ENCODE data around the gene ABCB1. TPM values are rescaled to one million over a fixed set of nuclear protein-coding genes. Genes with fewer than 3 reads are reported as not detected.

Gene ABCB1
- total RNA-seq, 1 donor: 0.86 TPM

GRCh38 chr7:87625101-87625500 lies 24.4 kb upstream of the ABCB1 start:
- no peak overlapping the region for H3K4me3 ChIP-seq (ENCODE audit: low read depth, low read length)
- no peak for TF ChIP-seq CTCF (IDR thresholded peaks at IDR 0.05; ENCODE audit: insufficient read depth, low read depth, low read length)
- DNase-seq (ENCODE audit: low read depth): no peak

GRCh38 chr7:87624628-87625027 lies 23.9 kb upstream of the ABCB1 start:
- DNase-seq (ENCODE audit: low read depth): no peak

GRCh38 chr7:87615197-87615596 lies 14.5 kb upstream of the ABCB1 start:
- H3K4me3 ChIP-seq (ENCODE audit: low read depth, low read length): no peak overlapping the region
- no peak for TF ChIP-seq CTCF (IDR thresholded peaks at IDR 0.05; ENCODE audit: insufficient read depth, low read depth, low read length)
- DNase-seq (ENCODE audit: low read depth): no peak

More at GRCh38 chr7:87624628-87625027, 23.9 kb upstream of the ABCB1 start:
- no peak overlapping the region for H3K4me3 ChIP-seq (ENCODE audit: low read depth, low read length)
- no peak for TF ChIP-seq CTCF (IDR thresholded peaks at IDR 0.05; ENCODE audit: insufficient read depth, low read depth, low read length)

GRCh38 chr7:87609916-87610315 lies 9.2 kb upstream of the ABCB1 start:
- no peak for TF ChIP-seq CTCF (IDR thresholded peaks at IDR 0.05; ENCODE audit: insufficient read depth, low read depth, low read length)
- no peak overlapping the region for H3K4me3 ChIP-seq (ENCODE audit: low read depth, low read length)
- DNase-seq (ENCODE audit: low read depth): no peak

- H3K4me3 ChIP-seq (ENCODE audit: low read depth, low read length): no peak overlapping the region
- no peak for TF ChIP-seq CTCF (IDR thresholded peaks at IDR 0.05; ENCODE audit: insufficient read depth, low read depth, low read length)
- DNase-seq (ENCODE audit: low read depth): no peak
These were observed 7.7 kb upstream of the ABCB1 start for GRCh38 chr7:87608431-87608830.

GRCh38 chr7:87604264-87604663 lies 3.6 kb upstream of the ABCB1 start:
- DNase-seq (ENCODE audit: low read depth): no peak
- TF ChIP-seq CTCF (IDR thresholded peaks at IDR 0.05; ENCODE audit: insufficient read depth, low read depth, low read length): no peak
- H3K4me3 ChIP-seq (ENCODE audit: low read depth, low read length): no peak overlapping the region

- no peak for TF ChIP-seq CTCF (IDR thresholded peaks at IDR 0.05; ENCODE audit: insufficient read depth, low read depth, low read length)
- DNase-seq (ENCODE audit: low read depth): no peak
- H3K4me3 ChIP-seq (ENCODE audit: low read depth, low read length): no peak overlapping the region
These were observed 1.3 kb downstream of the ABCB1 start for GRCh38 chr7:87599336-87599735.
